Tibial nerve (tissue), 4 donors: ENCODE data around the gene SLC25A41. TPM values are rescaled to one million over a fixed set of nuclear protein-coding genes. Genes with fewer than 3 reads are reported as not detected.

ENCODE experiments used
- DNase-seq, 2 donors: peaks; one replicate each; pipeline ENCODE4 v3.0.0-alpha.2; 2019; ENCODE audit warnings: low spot score in 2 of 2
- H3K27ac ChIP-seq, 4 donors: fragments of 200-600 bp; sonication (generic) in 3 of 4; one replicate each; pipeline ENCODE4 v1.5.1; 2017 to 2019; ENCODE audit warnings: mild to moderate bottlenecking in 1 of 4
- H3K27me3 ChIP-seq, 2 donors: fragments of 200-600 bp; sonication (generic) in 1 of 2; one replicate each; pipeline versions ENCODE4 v1.5.1 to v1.6.0; 2017 to 2019
- H3K36me3 ChIP-seq, 3 donors: fragments of 200-600 bp; sonication (generic); one replicate each; pipeline ENCODE4 v1.5.1; 2018 to 2019
- H3K4me1 ChIP-seq, 4 donors: fragments of 200-600 bp; sonication (generic) in 3 of 4; one replicate each; pipeline ENCODE4 v1.5.1; 2017 to 2019
- H3K4me3 ChIP-seq, 4 donors: fragments of 200-600 bp; sonication (generic) in 3 of 4; one replicate each; pipeline ENCODE4 v1.5.1; 2017 to 2019; ENCODE audit warnings: mild to moderate bottlenecking in 1 of 4, moderate library complexity in 1 of 4
- H3K9me3 ChIP-seq, 4 donors: fragments of 200-600 bp; sonication (generic) in 3 of 4; one replicate each; pipeline ENCODE4 v1.5.1; 2017 to 2019
- EP300 ChIP-seq, 2 donors: sonication (generic); formaldehyde crosslinking; IDR thresholded peaks; one replicate each; pipeline ENCODE4 v1.6.1; 2017; ENCODE audit warnings: antibody characterized with exemption in 2 of 2, mild to moderate bottlenecking in 1 of 2
- POLR2A ChIP-seq, 2 donors: fragments of 450-650 bp; IDR thresholded peaks; one replicate each; pipeline ENCODE4 v1.6.1; 2017; ENCODE audit warnings: antibody characterized with exemption in 2 of 2, mild to moderate bottlenecking in 2 of 2, moderate library complexity in 2 of 2
- WGBS, 2 donors: methylation state at CpG; one replicate each; pipeline ENCODE4 v1.1.5; 2018; 5-methylcytosine and 5-hydroxymethylcytosine counted together
- total RNA-seq, 4 donors: library from RNA; depleted of rRNA; stranded (reverse); fragments of >200 nt; gene quantifications; one replicate each; pipeline ENCODE4 v1.1.0, GENCODE V29; 2016
- TF ChIP-seq, protein P1 (sequence below), 5 experiments: fragments of 200-600 bp in 3 of 5; fragments of 450-650 bp in 2 of 5; sonication (generic) in 3 of 5; IDR thresholded peaks; one replicate each; pipeline ENCODE4 v1.5.1; 2016 to 2019; ENCODE audit warnings: antibody characterized with exemption in 5 of 5, mild to moderate bottlenecking in 3 of 5, moderate library complexity in 2 of 5

Gene SLC25A41
- total RNA-seq, 4 donors from 2014 or later = 0.63 TPM; not detected in 3

DNA sequence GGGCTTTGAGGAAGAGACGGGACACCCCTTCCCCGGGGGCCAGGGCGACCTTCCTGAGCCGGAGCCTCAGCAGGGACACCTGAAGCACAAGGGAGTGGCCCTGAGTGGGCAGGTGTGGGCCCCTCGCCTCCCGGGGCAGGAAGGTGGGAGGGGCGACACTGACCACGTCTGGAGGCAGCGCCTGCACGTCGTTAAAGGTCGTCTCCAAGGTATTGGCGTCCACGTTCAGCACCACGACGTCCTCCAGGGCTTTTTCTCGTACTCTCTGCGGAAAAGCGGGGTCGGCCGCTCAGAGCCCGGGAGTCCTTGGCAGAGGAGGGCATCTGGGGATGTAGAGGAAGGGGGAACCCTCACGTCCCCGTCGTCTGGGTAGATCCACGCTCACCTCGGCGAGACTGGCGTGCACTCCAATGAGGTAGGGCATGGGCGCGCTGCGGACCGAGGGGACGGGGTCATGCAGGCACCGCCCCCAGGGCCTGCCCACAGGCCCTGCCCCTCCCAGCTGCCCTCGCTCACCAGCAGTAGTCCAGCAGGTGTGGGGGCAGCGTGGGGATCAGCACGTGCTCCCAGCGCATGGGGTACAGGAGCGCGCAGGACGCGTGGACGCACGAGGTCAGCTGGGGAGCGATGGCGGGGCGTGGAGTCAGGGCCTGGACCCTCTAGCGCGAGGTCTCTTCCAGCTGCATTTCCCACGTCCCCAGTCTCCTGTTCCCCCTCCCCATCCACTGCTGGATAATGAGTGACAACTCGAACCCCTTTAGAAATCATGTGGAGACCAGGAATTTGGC, 42.0 kb upstream of the SLC25A41 start:
- Histone ChIP-seq H3K4me3 (no peak overlapping the region), H3K27ac (no peak overlapping the region), H3K36me3 (no peaks in the 10 kb centered on the region), H3K9me3 (no peaks in the 10 kb centered on the region), H3K4me1 (peaks cover 0 to 18% (median 0%) of the 10 kb centered on the region in 4 donors), H3K27me3 (peaks cover 0 to 37% of the 10 kb centered on the region in 2 donors)
- no peak for DNase-seq
- TF ChIP-seq EP300 (IDR thresholded peaks at IDR 0.05) = no peak
- TF ChIP-seq, protein P1, sequence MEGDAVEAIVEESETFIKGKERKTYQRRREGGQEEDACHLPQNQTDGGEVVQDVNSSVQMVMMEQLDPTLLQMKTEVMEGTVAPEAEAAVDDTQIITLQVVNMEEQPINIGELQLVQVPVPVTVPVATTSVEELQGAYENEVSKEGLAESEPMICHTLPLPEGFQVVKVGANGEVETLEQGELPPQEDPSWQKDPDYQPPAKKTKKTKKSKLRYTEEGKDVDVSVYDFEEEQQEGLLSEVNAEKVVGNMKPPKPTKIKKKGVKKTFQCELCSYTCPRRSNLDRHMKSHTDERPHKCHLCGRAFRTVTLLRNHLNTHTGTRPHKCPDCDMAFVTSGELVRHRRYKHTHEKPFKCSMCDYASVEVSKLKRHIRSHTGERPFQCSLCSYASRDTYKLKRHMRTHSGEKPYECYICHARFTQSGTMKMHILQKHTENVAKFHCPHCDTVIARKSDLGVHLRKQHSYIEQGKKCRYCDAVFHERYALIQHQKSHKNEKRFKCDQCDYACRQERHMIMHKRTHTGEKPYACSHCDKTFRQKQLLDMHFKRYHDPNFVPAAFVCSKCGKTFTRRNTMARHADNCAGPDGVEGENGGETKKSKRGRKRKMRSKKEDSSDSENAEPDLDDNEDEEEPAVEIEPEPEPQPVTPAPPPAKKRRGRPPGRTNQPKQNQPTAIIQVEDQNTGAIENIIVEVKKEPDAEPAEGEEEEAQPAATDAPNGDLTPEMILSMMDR (IDR thresholded peaks at IDR 0.05) = no peak
- TF ChIP-seq POLR2A (IDR thresholded peaks at IDR 0.05) = no peak
- WGBS, 2 donors = 22% methylated on average over 39 to 51 of the region's 52 CpGs

DNA sequence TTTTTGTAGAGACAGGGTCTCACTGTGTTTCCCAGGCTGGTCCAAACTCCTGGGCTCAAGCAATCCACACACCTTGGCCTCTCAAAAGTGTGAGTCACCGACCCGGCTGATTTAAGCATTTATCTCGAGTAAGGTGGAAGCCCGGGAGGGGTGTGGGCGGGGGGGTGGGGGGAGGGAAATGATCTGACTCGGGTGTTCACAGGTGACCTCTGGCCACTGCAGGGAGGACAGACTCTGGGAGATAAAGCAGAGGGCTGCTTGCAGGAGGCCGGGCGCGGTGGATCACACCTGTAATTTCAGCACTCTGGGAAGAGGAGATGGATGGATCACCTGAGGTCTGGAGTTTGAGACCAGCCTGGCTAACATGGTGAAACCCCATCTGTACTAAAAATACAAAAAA, 40.1 kb upstream of the SLC25A41 start:
- WGBS, 2 donors = 78 to 84% methylated on average over 9 of the region's 9 CpGs
- H3K4me1 ChIP-seq = peaks cover 0 to 18% (median 0%) of the 10 kb centered on the region in 4 donors
- H3K27me3 ChIP-seq = peaks cover 0 to 31% of the 10 kb centered on the region in 2 donors
- TF ChIP-seq POLR2A (IDR thresholded peaks at IDR 0.05) = no peak
- TF ChIP-seq EP300 (IDR thresholded peaks at IDR 0.05) = no peak
- TF ChIP-seq, protein P1 (IDR thresholded peaks at IDR 0.05) = no peak
- DNase-seq = no peak
- no peak overlapping the region for H3K27ac ChIP-seq
- no peaks in the 10 kb centered on the region for H3K36me3 ChIP-seq
- no peak overlapping the region for H3K4me3 ChIP-seq
- no peaks in the 10 kb centered on the region for H3K9me3 ChIP-seq

DNA sequence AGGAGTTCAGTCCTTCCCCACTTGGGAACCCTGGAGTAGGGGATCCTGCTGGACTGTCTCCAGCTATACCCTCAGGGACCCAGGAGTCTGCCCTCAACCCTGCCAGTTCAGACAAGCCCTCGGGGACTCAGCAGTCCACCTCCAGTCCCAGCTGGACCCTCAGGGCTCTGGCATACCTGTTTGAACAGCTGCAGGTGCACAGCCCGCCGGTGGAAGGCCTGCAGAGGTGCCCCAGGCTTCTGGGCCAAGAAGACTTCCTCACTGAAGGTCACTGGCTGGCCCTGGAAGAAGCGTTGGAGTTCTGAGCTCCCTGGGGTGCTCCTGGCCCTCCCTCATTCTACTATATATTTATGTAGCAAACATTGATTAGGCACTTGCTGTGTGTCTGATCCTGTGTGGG, 39.1 kb upstream of the SLC25A41 start:
- WGBS, 2 donors = 67% methylated on average over 4 of the region's 4 CpGs
- TF ChIP-seq, protein P1 (IDR thresholded peaks at IDR 0.05) = no peak
- TF ChIP-seq POLR2A (IDR thresholded peaks at IDR 0.05) (no peak), EP300 (IDR thresholded peaks at IDR 0.05) (no peak)
- H3K9me3 ChIP-seq = no peaks in the 10 kb centered on the region

DNA sequence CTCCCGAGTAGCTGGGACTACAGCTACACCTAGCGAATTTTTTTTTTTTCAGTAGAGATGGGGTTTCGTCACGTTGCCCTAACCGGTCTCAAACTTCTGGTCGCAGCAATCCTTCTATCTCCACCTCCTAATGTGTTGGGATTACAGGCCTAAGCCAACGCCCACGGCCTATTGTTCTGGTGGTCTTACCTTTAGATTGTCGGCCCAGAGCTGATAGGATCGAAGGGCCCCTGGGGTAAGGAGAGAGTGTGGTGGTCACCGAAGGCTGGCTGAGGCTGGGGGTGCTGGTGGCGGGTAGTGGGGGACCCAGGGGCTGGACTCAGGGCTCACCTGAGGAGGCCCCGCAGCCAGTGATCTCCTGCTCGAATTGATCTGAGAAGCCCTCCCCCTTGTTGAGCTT, 37.5 kb upstream of the SLC25A41 start:
- 76 to 85% methylated on average over 14 of the region's 14 CpGs for WGBS, 2 donors
- no peak for DNase-seq
- no peak overlapping the region for H3K27ac ChIP-seq
- H3K4me1 ChIP-seq = peaks cover 0 to 7% (median 0%) of the 10 kb centered on the region in 4 donors
- H3K9me3 ChIP-seq = no peaks in the 10 kb centered on the region
- TF ChIP-seq POLR2A (IDR thresholded peaks at IDR 0.05) = no peak
- TF ChIP-seq EP300 (IDR thresholded peaks at IDR 0.05) = no peak
- TF ChIP-seq, protein P1 (IDR thresholded peaks at IDR 0.05) = no peak
- H3K27me3 ChIP-seq = peaks cover 0 to 17% of the 10 kb centered on the region in 2 donors
- H3K36me3 ChIP-seq = no peaks in the 10 kb centered on the region
- no peak overlapping the region for H3K4me3 ChIP-seq

More for the DNA sequence above, 39.1 kb upstream of the SLC25A41 start:
- H3K4me3 ChIP-seq = no peak overlapping the region
- H3K27ac ChIP-seq = no peak overlapping the region
- no peak for DNase-seq
- H3K27me3 ChIP-seq = peaks cover 0 to 31% of the 10 kb centered on the region in 2 donors
- H3K4me1 ChIP-seq = peaks cover 0 to 18% (median 0%) of the 10 kb centered on the region in 4 donors
- H3K36me3 ChIP-seq = no peaks in the 10 kb centered on the region

DNA sequence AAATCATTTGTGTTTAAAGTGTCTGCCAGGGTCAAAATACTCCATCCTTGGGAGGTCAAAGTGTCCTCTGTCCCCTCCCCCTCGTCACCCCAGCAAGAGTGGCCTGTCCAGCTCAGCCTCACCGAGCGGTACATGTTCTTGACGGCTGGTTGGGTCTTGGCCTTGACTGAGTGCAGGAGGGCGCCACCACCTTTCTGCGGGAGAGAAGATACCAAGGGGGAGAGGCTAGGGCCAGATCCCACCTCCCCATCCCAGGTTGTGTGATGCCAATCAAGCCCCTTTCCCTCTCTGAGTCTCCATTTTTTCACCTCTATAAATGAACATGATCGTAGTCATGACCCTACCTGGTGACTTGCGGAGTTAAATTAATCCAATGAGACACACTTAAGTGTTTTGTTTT, 36.6 kb upstream of the SLC25A41 start:
- Histone ChIP-seq H3K4me1 (no peaks in the 10 kb centered on the region), H3K36me3 (no peaks in the 10 kb centered on the region), H3K27ac (no peak overlapping the region), H3K4me3 (no peak overlapping the region), H3K9me3 (no peaks in the 10 kb centered on the region), H3K27me3 (peaks cover 0 to 10% of the 10 kb centered on the region in 2 donors)
- 64 to 68% methylated on average over 8 of the region's 8 CpGs for WGBS, 2 donors
- TF ChIP-seq POLR2A (IDR thresholded peaks at IDR 0.05) = no peak
- no peak for TF ChIP-seq EP300 (IDR thresholded peaks at IDR 0.05)
- TF ChIP-seq, protein P1 (IDR thresholded peaks at IDR 0.05) = no peak
- DNase-seq = no peak
